ENCODE measurements around the gene RANBP3L.

DNA sequence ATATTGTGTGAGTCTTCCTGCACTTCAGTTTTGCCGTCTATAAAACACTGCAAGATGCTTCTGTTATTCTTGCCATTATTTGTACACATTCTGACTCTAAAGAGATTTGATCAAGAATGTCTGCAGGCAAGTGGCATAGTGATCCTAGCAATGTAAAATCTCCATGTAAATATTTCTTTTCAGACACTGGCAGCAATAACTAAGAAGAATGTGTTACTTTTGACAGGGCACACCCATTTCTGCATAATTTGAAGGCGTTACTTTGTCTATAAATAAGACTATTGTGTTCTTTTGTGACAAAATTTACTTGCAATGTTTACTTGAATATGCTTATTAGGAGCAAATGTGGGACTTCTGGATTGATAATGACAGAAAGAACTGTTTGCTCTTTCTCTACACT is 20.1 kb downstream of the RANBP3L start:
- TF ChIP-seq ZNF274 (IDR thresholded peaks at IDR 0.05; ENCODE audit: low read depth, low read length) = no peak
- TF ChIP-seq SUZ12 (IDR thresholded peaks at IDR 0.05; ENCODE audit: extremely low read depth, insufficient read depth, insufficient read length) = no peak
